HG03442 (cell line): ENCODE results near the gene TMC4.

Experiments used
- ATAC-seq: cut with Tn5 transposase; IDR thresholded peaks from one replicate; pipeline ENCODE4 v1.9.1; 2021; ENCODE audit warnings: mild to moderate bottlenecking, moderate library complexity; ENCODE audit not compliant: unreplicated experiment

TMC4 gene

GRCh38 chr19:54156953-54157352 is 16.0 kb downstream of the TMC4 start:
- ATAC-seq: no peak

- no peak for ATAC-seq
Observed at GRCh38 chr19:54156490-54156889, 16.5 kb downstream of the TMC4 start.

- no peak for ATAC-seq
Observed at GRCh38 chr19:54155694-54156093, 17.3 kb downstream of the TMC4 start.

GRCh38 chr19:54154603-54155345 is 18.2 kb downstream of the TMC4 start:
- ATAC-seq: no peak

GRCh38 chr19:54153731-54154326 is 19.1 kb downstream of the TMC4 start:
- no peak for ATAC-seq

- no peak for ATAC-seq
Observed at GRCh38 chr19:54152878-54153524, 20.0 kb downstream of the TMC4 start.

GRCh38 chr19:54152267-54152666 is 20.7 kb downstream of the TMC4 start:
- ATAC-seq: no peak

- ATAC-seq: no peak
Observed at GRCh38 chr19:54151362-54152035, 21.5 kb downstream of the TMC4 start.

- ATAC-seq: no peak
Observed at GRCh38 chr19:54149021-54149812, 23.7 kb downstream of the TMC4 start.

GRCh38 chr19:54148158-54148557 is 24.8 kb downstream of the TMC4 start:
- no peak for ATAC-seq

GRCh38 chr19:54147676-54148075 is 25.3 kb downstream of the TMC4 start:
- no peak for ATAC-seq

GRCh38 chr19:54145541-54146158 is 27.3 kb downstream of the TMC4 start:
- ATAC-seq: no peak

- no peak for ATAC-seq
Observed at GRCh38 chr19:54142166-54142780, 30.7 kb downstream of the TMC4 start.

GRCh38 chr19:54141356-54141755 is 31.6 kb downstream of the TMC4 start:
- no peak for ATAC-seq

GRCh38 chr19:54138489-54139256 is 34.3 kb downstream of the TMC4 start:
- ATAC-seq: no peak

- no peak for ATAC-seq
Observed at GRCh38 chr19:54137699-54138488, 35.1 kb downstream of the TMC4 start, which contains the start of gene CNOT3. CNOT3 (plus strand) TSS chr19:54137762; CDS start chr19:54142979, 5,217 bp downstream.

- peak; percentile 73 for ATAC-seq
Observed at GRCh38 chr19:54136864-54137698, 35.9 kb downstream of the TMC4 start.
